BE2C (cell line): ENCODE measurements around the gene NEUROD1.

Source experiments
- DNase-seq: peaks from one replicate; pipeline ENCODE4 v3.0.0-alpha.2; 2020
- H3K27me3 ChIP-seq: fragments of 250-450 bp; sonication (Bioruptor Pico); 2 replicates; pipeline ENCODE4 v1.5.1; 2020; ENCODE audit warnings: mild to moderate bottlenecking
- H3K36me3 ChIP-seq: fragments of 250-450 bp; sonication (Bioruptor Pico); 2 replicates; pipeline ENCODE4 v1.5.1; 2020; ENCODE audit warnings: mild to moderate bottlenecking
- H3K4me1 ChIP-seq: fragments of 250-450 bp; sonication (Bioruptor Pico); 2 replicates; pipeline ENCODE4 v1.5.1; 2020
- H3K4me3 ChIP-seq: 2 replicates; pipeline ENCODE4 v1.5.1; 2011; ENCODE audit warnings: low read depth, low read length
- H3K9me3 ChIP-seq: fragments of 250-450 bp; sonication (Bioruptor Pico); 2 replicates; pipeline ENCODE4 v1.5.1; 2020
- TF ChIP-seq, protein P1 (sequence below): IDR thresholded peaks from 2 replicates; pipeline ENCODE4 v1.5.1; 2012; ENCODE audit warnings: mild to moderate bottlenecking, low read depth, low read length

The NEUROD1 gene

DNA sequence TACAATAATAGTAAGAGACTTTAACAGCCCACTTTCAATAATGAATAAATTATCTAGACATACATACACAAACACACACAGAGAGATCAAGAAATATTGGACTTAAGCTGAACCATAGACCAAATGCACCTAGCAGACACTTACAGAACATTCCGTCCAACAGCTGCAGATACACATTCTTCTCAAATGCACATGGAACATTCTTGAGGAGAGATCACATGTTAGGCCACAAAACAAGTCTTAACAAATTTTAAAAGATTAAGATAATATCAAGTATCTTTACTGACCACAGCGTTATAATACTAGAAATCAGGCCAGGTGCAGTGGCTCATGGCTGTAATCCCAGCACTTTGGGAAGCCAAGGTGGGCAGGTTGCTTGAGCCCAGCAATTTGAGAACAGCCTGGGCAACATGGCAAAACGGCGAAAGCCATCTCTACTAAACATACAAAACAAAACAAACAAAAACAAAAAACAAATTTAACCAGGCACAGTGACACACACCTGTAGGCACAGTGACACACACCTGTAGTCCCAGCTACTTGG lies 30.8 kb downstream of the NEUROD1 start:
- H3K36me3 ChIP-seq = no peaks in the 10 kb centered on the region
- DNase-seq = no peak

DNA sequence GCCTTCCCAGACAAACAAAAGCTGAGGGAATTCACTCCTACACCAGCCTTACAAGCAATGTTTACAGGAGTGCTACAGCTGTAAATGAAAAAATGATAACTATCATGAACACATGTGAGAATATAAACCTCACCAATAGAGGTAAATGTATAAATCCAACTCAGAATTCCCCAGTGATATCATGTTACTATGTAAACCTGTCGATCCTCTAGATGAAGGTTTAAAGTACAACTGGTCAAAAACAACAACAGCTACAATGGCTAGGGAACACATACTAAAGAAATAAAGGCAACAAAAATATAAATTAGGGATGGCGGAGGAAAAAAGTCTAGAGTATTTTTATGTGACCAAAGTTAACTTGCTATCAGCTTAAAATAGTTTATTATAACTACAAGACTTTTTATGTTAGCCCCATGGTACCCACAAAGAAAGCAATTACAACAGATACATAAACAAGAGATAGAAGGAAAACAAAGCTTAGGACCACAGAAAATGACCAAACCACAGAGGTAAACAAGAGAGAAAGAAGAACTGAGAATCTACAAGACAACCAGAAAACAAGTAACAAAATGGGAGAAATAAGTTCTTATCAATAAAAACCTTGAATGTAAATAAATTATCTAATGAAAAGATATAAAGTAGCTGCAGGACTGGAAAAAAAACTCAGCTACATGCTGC lies 31.7 kb downstream of the NEUROD1 start:
- Histone ChIP-seq H3K4me1 (no peaks in the 10 kb centered on the region), H3K9me3 (no peaks in the 10 kb centered on the region), H3K4me3 (no peak overlapping the region), H3K36me3 (no peaks in the 10 kb centered on the region), H3K27me3 (no peaks in the 10 kb centered on the region)
- DNase-seq = no peak
- TF ChIP-seq, protein P1, sequence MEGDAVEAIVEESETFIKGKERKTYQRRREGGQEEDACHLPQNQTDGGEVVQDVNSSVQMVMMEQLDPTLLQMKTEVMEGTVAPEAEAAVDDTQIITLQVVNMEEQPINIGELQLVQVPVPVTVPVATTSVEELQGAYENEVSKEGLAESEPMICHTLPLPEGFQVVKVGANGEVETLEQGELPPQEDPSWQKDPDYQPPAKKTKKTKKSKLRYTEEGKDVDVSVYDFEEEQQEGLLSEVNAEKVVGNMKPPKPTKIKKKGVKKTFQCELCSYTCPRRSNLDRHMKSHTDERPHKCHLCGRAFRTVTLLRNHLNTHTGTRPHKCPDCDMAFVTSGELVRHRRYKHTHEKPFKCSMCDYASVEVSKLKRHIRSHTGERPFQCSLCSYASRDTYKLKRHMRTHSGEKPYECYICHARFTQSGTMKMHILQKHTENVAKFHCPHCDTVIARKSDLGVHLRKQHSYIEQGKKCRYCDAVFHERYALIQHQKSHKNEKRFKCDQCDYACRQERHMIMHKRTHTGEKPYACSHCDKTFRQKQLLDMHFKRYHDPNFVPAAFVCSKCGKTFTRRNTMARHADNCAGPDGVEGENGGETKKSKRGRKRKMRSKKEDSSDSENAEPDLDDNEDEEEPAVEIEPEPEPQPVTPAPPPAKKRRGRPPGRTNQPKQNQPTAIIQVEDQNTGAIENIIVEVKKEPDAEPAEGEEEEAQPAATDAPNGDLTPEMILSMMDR = no peak

More for the DNA sequence above, 30.8 kb downstream of the NEUROD1 start:
- TF ChIP-seq, protein P1 = no peak
- H3K9me3 ChIP-seq = no peaks in the 10 kb centered on the region
- H3K4me3 ChIP-seq = no peak overlapping the region
- H3K27me3 ChIP-seq = no peaks in the 10 kb centered on the region
- no peaks in the 10 kb centered on the region for H3K4me1 ChIP-seq

DNA sequence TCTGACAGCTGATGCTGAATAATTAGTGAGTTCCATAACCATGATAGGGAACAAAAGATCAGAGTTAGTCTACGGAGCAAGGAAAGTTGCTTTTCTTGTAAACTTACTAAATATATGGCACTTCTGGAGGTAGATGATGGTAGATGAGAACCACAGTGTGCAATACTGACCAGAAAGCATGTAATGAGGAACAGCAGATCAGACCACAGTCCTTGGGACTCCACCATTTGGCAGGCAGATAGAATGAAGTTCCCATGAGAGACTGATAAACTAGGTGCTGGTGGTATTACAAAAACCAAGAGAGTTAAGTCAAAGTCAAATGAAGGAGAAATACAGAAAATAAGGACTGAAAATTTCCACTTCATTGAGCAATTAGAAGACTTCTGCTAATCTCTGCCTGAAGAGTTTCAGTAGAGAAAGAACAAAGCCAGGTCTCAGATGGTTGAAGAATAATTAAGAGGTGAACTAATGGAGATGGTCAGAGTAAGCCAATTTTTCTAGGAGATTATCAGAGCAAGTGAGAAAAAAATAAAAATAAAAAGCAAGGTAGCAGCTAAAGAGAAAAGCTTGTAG lies 33.8 kb downstream of the NEUROD1 start:
- TF ChIP-seq, protein P1 = no peak
- no peak for DNase-seq
- H3K4me1 ChIP-seq = no peaks in the 10 kb centered on the region
- no peaks in the 10 kb centered on the region for H3K36me3 ChIP-seq
- H3K4me3 ChIP-seq = no peak overlapping the region
- H3K9me3 ChIP-seq = no peaks in the 10 kb centered on the region
- no peaks in the 10 kb centered on the region for H3K27me3 ChIP-seq

DNA sequence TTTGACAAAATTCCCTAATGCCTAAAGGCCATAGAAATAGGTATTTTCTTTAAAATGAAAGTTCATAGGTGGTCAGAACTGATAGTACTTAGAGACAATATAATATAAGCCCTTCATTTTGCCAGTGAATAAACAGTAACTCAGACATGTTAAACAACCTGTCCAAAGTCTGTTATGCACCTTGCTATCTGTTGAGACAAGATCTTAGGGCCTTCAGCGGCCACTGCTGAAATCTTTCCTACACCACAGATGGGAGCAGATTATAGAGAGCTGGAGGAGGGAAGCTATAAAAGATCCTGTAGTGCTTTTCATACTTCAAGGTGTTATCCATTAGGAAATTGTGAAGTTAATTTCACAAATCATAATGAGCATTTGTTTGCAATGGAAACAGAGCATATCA lies 37.2 kb downstream of the NEUROD1 start:
- Histone ChIP-seq H3K4me3 (no peak overlapping the region), H3K36me3 (no peaks in the 10 kb centered on the region), H3K9me3 (no peaks in the 10 kb centered on the region), H3K27me3 (no peaks in the 10 kb centered on the region), H3K4me1 (no peaks in the 10 kb centered on the region)
- TF ChIP-seq, protein P1 = no peak
- no peak for DNase-seq

DNA sequence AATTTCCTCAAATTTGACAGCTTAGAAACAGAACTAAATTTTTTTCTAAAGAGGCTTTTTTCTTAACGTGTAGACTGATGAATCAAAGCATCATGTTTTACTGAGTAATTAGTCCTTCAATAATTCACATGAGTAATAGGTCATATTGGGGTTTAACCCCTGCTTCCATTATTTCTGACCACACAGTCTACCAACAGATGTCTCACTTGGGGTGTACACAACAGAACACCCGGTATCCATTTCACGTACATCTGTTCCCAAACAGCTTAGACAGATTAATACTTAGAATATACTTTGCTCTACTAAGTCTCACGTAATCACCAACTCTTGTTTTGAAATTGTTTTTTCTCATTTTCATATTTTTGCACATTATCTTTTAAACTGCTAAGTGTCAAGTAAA lies 38.2 kb downstream of the NEUROD1 start:
- DNase-seq = no peak
- TF ChIP-seq, protein P1 = no peak
- Histone ChIP-seq H3K9me3 (no peaks in the 10 kb centered on the region), H3K27me3 (no peaks in the 10 kb centered on the region), H3K4me3 (no peak overlapping the region), H3K4me1 (no peaks in the 10 kb centered on the region), H3K36me3 (no peaks in the 10 kb centered on the region)

DNA sequence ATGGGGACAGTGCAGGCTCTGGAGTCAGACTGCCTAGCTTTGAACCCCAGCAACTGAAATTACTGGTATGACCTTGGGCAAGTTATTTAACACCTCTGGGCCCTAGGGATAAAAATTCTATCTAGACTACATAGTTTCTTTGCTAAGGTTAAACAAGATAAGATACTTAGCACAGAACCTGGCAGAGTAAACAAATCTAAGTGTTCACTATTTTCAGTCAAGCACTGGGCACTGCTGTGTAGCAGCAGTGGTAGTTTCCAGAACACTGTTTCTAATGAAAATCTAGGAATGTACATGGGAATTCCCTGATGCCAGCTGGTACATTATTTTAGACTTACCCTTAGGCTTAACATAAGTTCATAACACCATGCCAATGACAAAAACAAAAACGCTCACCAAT lies 40.6 kb downstream of the NEUROD1 start:
- H3K36me3 ChIP-seq = no peaks in the 10 kb centered on the region
- H3K27me3 ChIP-seq = no peaks in the 10 kb centered on the region
- no peak for DNase-seq
- H3K4me1 ChIP-seq = no peaks in the 10 kb centered on the region
- TF ChIP-seq, protein P1 = no peak
- no peak overlapping the region for H3K4me3 ChIP-seq
- no peaks in the 10 kb centered on the region for H3K9me3 ChIP-seq
